RWPE1 (cell line): ENCODE results near the gene PCSK2.

Experiments used
- CTCF ChIA-PET: fragments of 350-600 bp; sonication (Branson Sonifier 250); formaldehyde crosslinking; extraction: SDS; loops from one replicate; lab custom pipeline; 2021; lab: Yijun Ruan, JAX
- POLR2A ChIA-PET: fragments of 400-600 bp; formaldehyde crosslinking; extraction: SDS; loops from one replicate; lab custom pipeline; 2020; ENCODE audit warnings: antibody characterized with exemption; ENCODE audit not compliant: low non-redundant PET; lab: Yijun Ruan, JAX
- DNase-seq: peaks from one replicate; pipeline ENCODE4 v3.0.0; 2012; ENCODE audit warnings: low spot score
- H3K27ac ChIP-seq: fragments of 450-650 bp; 2 replicates; pipeline ENCODE4 v1.5.1; 2017
- TF ChIP-seq, protein P1 (sequence below): fragments of 450-650 bp; conservative IDR thresholded peaks from 2 replicates; pipeline ENCODE4 v1.5.1; 2017; ENCODE audit warnings: low read depth, mild to moderate bottlenecking

The PCSK2 gene

GRCh38 chr20:17446171-17446570 lies 219.3 kb downstream of the PCSK2 start:
- TF ChIP-seq, protein P1, sequence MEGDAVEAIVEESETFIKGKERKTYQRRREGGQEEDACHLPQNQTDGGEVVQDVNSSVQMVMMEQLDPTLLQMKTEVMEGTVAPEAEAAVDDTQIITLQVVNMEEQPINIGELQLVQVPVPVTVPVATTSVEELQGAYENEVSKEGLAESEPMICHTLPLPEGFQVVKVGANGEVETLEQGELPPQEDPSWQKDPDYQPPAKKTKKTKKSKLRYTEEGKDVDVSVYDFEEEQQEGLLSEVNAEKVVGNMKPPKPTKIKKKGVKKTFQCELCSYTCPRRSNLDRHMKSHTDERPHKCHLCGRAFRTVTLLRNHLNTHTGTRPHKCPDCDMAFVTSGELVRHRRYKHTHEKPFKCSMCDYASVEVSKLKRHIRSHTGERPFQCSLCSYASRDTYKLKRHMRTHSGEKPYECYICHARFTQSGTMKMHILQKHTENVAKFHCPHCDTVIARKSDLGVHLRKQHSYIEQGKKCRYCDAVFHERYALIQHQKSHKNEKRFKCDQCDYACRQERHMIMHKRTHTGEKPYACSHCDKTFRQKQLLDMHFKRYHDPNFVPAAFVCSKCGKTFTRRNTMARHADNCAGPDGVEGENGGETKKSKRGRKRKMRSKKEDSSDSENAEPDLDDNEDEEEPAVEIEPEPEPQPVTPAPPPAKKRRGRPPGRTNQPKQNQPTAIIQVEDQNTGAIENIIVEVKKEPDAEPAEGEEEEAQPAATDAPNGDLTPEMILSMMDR: no peak
- no peak for DNase-seq
- ChIA-PET POLR2A (interaction anchor here (0.6 kb wide), 1 partner anchor 12 kb away, joined by 3 read pairs; no protein-coding TSS in a partner anchor), CTCF (interaction anchor here (1.1 kb wide), 1 partner anchor 15 kb away, joined by 3 read pairs; no protein-coding TSS in a partner anchor)
- H3K27ac ChIP-seq: no peak overlapping the region

DNA sequence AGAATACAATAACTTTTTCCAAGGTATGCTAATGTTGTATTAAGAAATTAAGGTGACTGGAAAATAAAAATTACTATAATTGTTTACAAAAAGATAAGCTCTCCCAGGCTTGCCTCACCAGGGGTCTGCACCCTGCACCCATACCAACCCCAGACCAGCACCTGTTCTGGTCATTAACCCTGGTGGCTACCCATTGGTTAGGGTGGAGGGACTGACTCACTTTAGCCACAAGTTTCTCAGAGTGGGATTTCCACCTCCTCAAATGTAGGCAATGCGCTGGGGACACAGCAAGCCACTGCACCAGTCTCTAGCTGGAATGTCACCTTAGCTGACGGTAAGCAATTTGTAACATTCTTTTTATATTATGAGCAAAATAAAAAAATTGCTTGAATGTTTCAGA lies 221.2 kb downstream of the PCSK2 start:
- ChIA-PET POLR2A (no interaction called here), CTCF (no interaction called here)
- H3K27ac ChIP-seq: no peak overlapping the region

DNA sequence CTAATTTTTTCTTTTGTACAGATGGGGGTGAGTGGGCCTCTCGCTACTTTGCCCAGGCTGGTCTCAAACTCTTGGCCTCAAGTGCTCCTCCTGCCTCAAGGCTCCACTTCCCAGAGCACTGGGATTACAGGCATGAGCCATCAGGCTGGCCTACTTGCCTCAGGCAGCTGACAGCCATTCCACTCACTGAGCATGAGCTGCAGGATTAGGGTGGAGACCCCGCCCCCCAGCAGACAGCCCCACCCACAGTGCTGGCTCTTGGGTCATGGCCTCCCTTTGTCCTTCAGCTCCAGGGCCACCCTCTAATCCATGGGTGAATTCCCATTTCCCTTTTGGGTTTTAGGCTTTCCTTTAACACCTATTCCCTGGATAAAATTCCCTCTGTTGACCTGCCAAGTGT lies 222.2 kb downstream of the PCSK2 start:
- ChIA-PET POLR2A (no interaction called here), CTCF (interaction anchor here (0.6 kb wide), 2 partner anchors 30 to 146 kb away, joined by 3 to 4 read pairs; no protein-coding TSS in a partner anchor)
- TF ChIP-seq, protein P1: no peak
- H3K27ac ChIP-seq: no peak overlapping the region
- no peak for DNase-seq

More for the DNA sequence above, 221.2 kb downstream of the PCSK2 start:
- TF ChIP-seq, protein P1: no peak
- no peak for DNase-seq

DNA sequence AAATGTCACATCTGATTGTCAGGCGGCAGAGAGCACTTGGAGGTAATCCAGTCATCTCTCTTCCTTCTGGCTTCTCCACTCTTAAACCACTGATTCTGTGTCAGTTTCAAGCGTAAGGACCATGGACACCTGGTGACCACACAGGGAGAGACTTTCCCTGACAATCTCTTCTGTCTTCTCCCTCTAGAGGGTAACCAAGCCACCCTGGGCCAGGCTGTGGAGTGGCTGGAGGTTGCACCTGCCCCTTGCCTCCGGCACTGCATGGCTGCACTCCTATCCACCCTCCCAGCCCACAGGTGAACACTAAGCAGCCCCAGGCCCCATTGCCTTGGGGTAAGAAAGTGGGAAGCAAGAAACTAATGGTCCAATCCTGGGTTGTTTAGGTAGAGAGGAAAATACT lies 225.6 kb downstream of the PCSK2 start:
- ChIA-PET CTCF (interaction anchor here (0.6 kb wide), 1 partner anchor 242 kb away, joined by 3 read pairs; no protein-coding TSS in a partner anchor), POLR2A (no interaction called here)
- no peak overlapping the region for H3K27ac ChIP-seq
- TF ChIP-seq, protein P1: no peak
- no peak for DNase-seq

- ChIA-PET POLR2A (no interaction called here), CTCF (no interaction called here)
- H3K27ac ChIP-seq: no peak overlapping the region
- TF ChIP-seq, protein P1: no peak
- no peak for DNase-seq
Observed at GRCh38 chr20:17453592-17453991, 226.8 kb downstream of the PCSK2 start.

DNA sequence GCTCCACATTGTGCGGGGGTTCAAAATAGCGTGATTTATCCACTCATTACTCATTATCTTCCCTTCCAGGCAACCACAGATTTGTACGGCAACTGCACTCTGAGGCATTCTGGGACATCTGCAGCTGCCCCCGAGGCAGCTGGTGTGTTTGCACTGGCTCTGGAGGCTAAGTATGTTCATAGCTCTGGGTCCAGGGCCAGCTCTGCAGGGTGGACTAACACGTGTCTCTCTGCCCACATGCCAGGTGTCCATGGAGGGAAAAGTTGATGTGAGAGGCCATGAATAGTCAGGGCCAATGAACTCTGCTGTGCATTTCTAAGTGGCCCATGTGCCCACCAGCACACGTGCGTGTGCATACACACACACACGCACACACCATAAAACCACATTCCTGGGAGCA lies 229.4 kb downstream of the PCSK2 start:
- ChIA-PET POLR2A (no interaction called here), CTCF (no interaction called here)
- no peak overlapping the region for H3K27ac ChIP-seq
- TF ChIP-seq, protein P1: no peak
- no peak for DNase-seq
